Astrocyte of the spinal cord (primary cell): ENCODE results near the gene CRIP2.

Experiments used
- DNase-seq: peaks from one replicate; pipeline ENCODE4 v3.0.0; 2011; ENCODE audit warnings: low read depth, low spot score
- H3K4me3 ChIP-seq: 2 replicates; pipeline ENCODE4 v1.5.1; 2011; ENCODE audit warnings: low read depth, mild to moderate bottlenecking, low read length, moderate library complexity
- CTCF ChIP-seq: IDR thresholded peaks from 2 replicates; pipeline ENCODE4 v1.5.1; 2012; ENCODE audit warnings: low read depth, mild to moderate bottlenecking, low read length, inconsistent platforms
- in situ Hi-C: cut with HindIII; loops from 2 replicates; pipeline ENCODE4 v1.10.0; 2017; ENCODE audit warnings: low sequenced_read_pairs

CRIP2 gene

DNA sequence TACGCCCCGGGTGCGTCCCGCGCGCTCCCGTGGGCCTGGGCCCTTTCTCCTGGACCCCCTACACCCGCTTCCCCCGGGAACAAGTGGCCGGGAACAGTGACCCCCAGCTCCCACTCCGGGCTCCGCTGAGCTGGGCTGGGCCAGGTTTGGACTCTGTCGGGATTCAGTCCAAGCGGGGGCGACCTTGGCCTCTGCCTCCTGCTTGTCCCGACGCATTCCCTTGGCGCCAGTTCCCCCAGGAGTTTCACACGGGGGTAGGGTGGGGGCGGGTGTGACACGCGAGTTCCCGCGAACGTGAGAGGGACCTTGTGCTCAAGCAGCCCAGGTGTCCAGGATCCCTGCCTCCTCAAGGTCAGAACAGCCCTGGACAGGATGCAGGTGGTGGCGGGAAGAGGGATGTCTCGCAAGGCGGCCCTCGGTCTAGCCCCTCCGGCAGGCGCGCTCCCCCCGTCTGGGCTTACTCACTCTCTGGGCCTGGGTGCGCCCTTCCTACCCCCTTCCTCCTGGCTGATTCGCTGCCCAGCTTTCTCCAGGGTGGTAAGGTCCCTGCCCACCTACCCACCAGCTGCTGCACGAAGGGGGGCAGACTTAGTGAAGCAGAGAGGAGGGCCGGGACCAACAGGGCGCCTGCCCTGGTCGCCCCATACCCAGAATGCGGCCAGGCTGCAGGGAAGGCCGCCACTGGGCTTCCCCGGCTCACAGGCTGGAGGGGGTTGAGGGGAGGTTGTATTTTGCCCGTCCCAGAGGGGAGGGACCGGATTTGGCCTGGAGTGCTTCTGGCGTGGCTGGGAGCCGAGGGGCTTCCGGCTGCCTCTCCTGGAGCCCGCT, 862 bp downstream of the CRIP2 start:
- H3K4me3 ChIP-seq = peak overlapping the region; percentile 71
- peak; percentile 62 for DNase-seq
- in situ Hi-C loops = no loop called here

GRCh38 chr14:105476097-105476830, 1.6 kb downstream of the CRIP2 start:
- peak overlapping the region; percentile 71 for H3K4me3 ChIP-seq
- in situ Hi-C loops = no loop called here
- DNase-seq = peak; percentile 31

More for the DNA sequence above, 862 bp downstream of the CRIP2 start:
- no peak for TF ChIP-seq CTCF

GRCh38 chr14:105476831-105477659, 2.4 kb downstream of the CRIP2 start:
- DNase-seq = no peak
- no peak for TF ChIP-seq CTCF
- in situ Hi-C loops = no loop called here
- H3K4me3 ChIP-seq = peak overlapping the region; percentile 71

More at GRCh38 chr14:105476097-105476830, 1.6 kb downstream of the CRIP2 start:
- no peak for TF ChIP-seq CTCF

GRCh38 chr14:105477660-105478397, 3.2 kb downstream of the CRIP2 start:
- H3K4me3 ChIP-seq = no peak overlapping the region
- in situ Hi-C loops = no loop called here
- no peak for DNase-seq

DNA sequence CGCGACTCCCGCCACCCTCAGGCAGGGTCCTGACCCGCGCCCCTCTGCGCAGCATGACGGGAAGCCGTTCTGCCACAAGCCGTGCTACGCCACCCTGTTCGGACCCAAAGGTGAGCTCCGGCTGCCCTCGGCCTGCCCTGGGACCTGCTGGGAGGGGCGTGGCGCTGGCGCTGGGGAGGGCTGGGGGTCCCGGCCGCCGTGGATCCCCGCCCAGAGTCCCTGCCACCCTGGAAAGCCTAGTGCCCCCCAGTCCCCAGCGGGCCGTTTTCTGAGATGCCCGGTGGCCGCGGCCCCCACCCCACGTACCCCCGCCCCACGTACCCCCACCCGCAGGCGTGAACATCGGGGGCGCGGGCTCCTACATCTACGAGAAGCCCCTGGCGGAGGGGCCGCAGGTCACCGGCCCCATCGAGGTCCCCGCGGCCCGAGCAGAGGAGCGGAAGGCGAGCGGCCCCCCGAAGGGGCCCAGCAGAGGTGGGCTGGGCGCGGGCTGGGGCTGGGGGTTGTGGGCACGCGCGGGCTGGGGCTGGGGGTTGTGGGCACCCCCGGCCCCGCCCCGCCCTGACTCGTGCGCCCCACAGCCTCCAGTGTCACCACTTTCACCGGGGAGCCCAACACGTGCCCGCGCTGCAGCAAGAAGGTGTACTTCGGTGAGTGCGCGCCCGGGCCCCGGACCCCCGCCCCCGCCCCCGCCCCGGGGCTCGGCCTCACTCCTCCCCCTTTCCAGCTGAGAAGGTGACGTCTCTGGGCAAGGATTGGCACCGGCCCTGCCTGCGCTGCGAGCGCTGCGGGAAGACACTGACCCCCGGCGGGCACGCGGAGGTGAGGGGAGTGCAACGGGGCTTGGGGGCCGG, 4.0 kb downstream of the CRIP2 start:
- no peak for TF ChIP-seq CTCF
- in situ Hi-C loops = no loop called here
- DNase-seq = no peak
- no peak overlapping the region for H3K4me3 ChIP-seq

More at GRCh38 chr14:105477660-105478397, 3.2 kb downstream of the CRIP2 start:
- TF ChIP-seq CTCF = no peak
